DOHH2 (cell line): ENCODE data around the gene POFUT2.

Experiments used
- H3F3A ChIP-seq: fragments of 200-600 bp; sonication (generic), shearing (Covaris generic); 2 replicates; pipeline ENCODE4 v1.6.0; 2016; ENCODE audit warnings: antibody characterized with exemption, mild to moderate bottlenecking; ENCODE audit not compliant: control insufficient read depth, insufficient read depth
- H3K27ac ChIP-seq: fragments of 200-600 bp; sonication (generic); 2 replicates; pipeline ENCODE4 v1.5.1; 2014; ENCODE audit warnings: low read depth, mild to moderate bottlenecking, low read length, moderate library complexity
- H3K27me3 ChIP-seq: fragments of 200-600 bp; sonication (generic); 2 replicates; pipeline ENCODE4 v1.6.1; 2014; ENCODE audit warnings: mild to moderate bottlenecking, low read length, mixed read lengths; ENCODE audit not compliant: control insufficient read depth
- H3K36me3 ChIP-seq: fragments of 200-600 bp; sonication (generic); 2 replicates; pipeline ENCODE4 v1.6.1; 2014; ENCODE audit warnings: mild to moderate bottlenecking, low read length, moderate library complexity, mixed read lengths; ENCODE audit not compliant: control insufficient read depth
- H3K4me1 ChIP-seq: fragments of 200-600 bp; sonication (generic); 2 replicates; pipeline ENCODE4 v1.6.1; 2014; ENCODE audit warnings: mild to moderate bottlenecking, low read length, mixed read lengths; ENCODE audit not compliant: control insufficient read depth
- H3K4me2 ChIP-seq: fragments of 200-600 bp; sonication (generic); 2 replicates; pipeline ENCODE4 v1.6.0; 2014; ENCODE audit warnings: mild to moderate bottlenecking, low read length, moderate library complexity
- H3K4me3 ChIP-seq: fragments of 200-600 bp; sonication (generic); 2 replicates; pipeline ENCODE4 v1.5.1; 2014; ENCODE audit warnings: mild to moderate bottlenecking, low read length, mixed read lengths
- H3K79me2 ChIP-seq: fragments of 200-600 bp; sonication (generic); 2 replicates; pipeline ENCODE4 v1.6.1; 2014; ENCODE audit warnings: mild to moderate bottlenecking, low read length, mixed read lengths; ENCODE audit not compliant: control insufficient read depth
- H3K9me2 ChIP-seq: fragments of 200-600 bp; sonication (generic); replicated peaks from 2 replicates; pipeline ENCODE4 v1.6.1; 2014; ENCODE audit warnings: mild to moderate bottlenecking, low read length, mixed read lengths; ENCODE audit not compliant: control insufficient read depth
- H3K9me3 ChIP-seq: fragments of 200-600 bp; sonication (generic); 2 replicates; pipeline ENCODE4 v1.6.1; 2014; ENCODE audit warnings: antibody characterized with exemption, low read length, mixed read lengths; ENCODE audit not compliant: control insufficient read depth, insufficient read depth
- H4K20me1 ChIP-seq: fragments of 200-600 bp; sonication (generic); 2 replicates; pipeline ENCODE4 v1.6.0; 2014; ENCODE audit warnings: low read depth, mild to moderate bottlenecking, antibody characterized with exemption, low read length, moderate library complexity; ENCODE audit not compliant: control insufficient read depth, insufficient read depth
- CTCF ChIP-seq: fragments of 200-600 bp; sonication (generic); IDR thresholded peaks from one replicate; pipeline ENCODE4 v1.5.1; 2014; ENCODE audit warnings: antibody characterized with exemption, mild to moderate bottlenecking, low read depth, low read length; ENCODE audit not compliant: poor library complexity, severe bottlenecking
- EZH2phosphoT487 ChIP-seq: fragments of 200-600 bp; sonication (generic); IDR thresholded peaks from 2 replicates; pipeline ENCODE4 v1.6.1; 2017; ENCODE audit warnings: borderline replicate concordance, mild to moderate bottlenecking, antibody characterized with exemption, low read length, moderate library complexity, mixed read lengths

The POFUT2 gene

GRCh38 chr21:45330075-45330781 is 42.5 kb upstream of the POFUT2 start:
- Histone ChIP-seq H3F3A (no peaks in the 10 kb centered on the region), H3K9me2 (no peaks in the 10 kb centered on the region), H3K9me3 (no peaks in the 10 kb centered on the region), H3K4me2 (no peak overlapping the region), H3K27me3 (no peaks in the 10 kb centered on the region), H3K36me3 (no peaks in the 10 kb centered on the region), H3K79me2 (no peaks in the 10 kb centered on the region), H3K27ac (no peak overlapping the region), H3K4me1 (no peaks in the 10 kb centered on the region), H4K20me1 (no peaks in the 10 kb centered on the region), H3K4me3 (no peak overlapping the region)
- no peak for TF ChIP-seq EZH2phosphoT487
- no peak for TF ChIP-seq CTCF

GRCh38 chr21:45329261-45330074 is 41.8 kb upstream of the POFUT2 start:
- no peaks in the 10 kb centered on the region for H4K20me1 ChIP-seq
- H3K4me1 ChIP-seq: no peaks in the 10 kb centered on the region
- no peak overlapping the region for H3K27ac ChIP-seq
- H3K4me2 ChIP-seq: no peak overlapping the region
- no peaks in the 10 kb centered on the region for H3F3A ChIP-seq
- no peak for TF ChIP-seq CTCF
- TF ChIP-seq EZH2phosphoT487: no peak
- H3K9me3 ChIP-seq: no peaks in the 10 kb centered on the region
- H3K9me2 ChIP-seq: no peaks in the 10 kb centered on the region
- no peak overlapping the region for H3K4me3 ChIP-seq
- no peaks in the 10 kb centered on the region for H3K36me3 ChIP-seq
- H3K27me3 ChIP-seq: no peaks in the 10 kb centered on the region
- no peaks in the 10 kb centered on the region for H3K79me2 ChIP-seq

- Histone ChIP-seq H3K4me2 (no peak overlapping the region), H3K27ac (no peak overlapping the region), H4K20me1 (no peaks in the 10 kb centered on the region), H3K36me3 (no peaks in the 10 kb centered on the region), H3F3A (no peaks in the 10 kb centered on the region), H3K9me3 (no peaks in the 10 kb centered on the region), H3K79me2 (no peaks in the 10 kb centered on the region), H3K27me3 (no peaks in the 10 kb centered on the region), H3K4me3 (no peak overlapping the region), H3K9me2 (no peaks in the 10 kb centered on the region), H3K4me1 (no peaks in the 10 kb centered on the region)
- no peak for TF ChIP-seq EZH2phosphoT487
- TF ChIP-seq CTCF: no peak
Measured at GRCh38 chr21:45328198-45329091, 40.8 kb upstream of the POFUT2 start.
